Body of pancreas (tissue), 4 donors: ENCODE measurements around the gene CFAP100. TPM values are rescaled to one million over a fixed set of nuclear protein-coding genes. Genes with fewer than 3 reads are reported as not detected.

ENCODE experiments used
- ATAC-seq: fragments of 150-250 bp; one replicate; pipeline ENCODE4 v1.9.1; 2016
- DNase-seq, 4 donors: peaks; one replicate each; pipeline ENCODE4 v3.0.0-alpha.2; 2019
- H3K27ac ChIP-seq, 4 donors: fragments of 200-600 bp; sonication (generic); 1 replicate in 3 of 4; 2 replicates in 1 of 4; pipeline versions ENCODE4 v1.5.1 to v1.6.1; 2016 to 2019; ENCODE audit warnings: mild to moderate bottlenecking in 1 of 4, mixed read lengths in 1 of 4, moderate library complexity in 1 of 4
- H3K27me3 ChIP-seq, 2 donors: fragments of 200-600 bp; sonication (generic); one replicate each; pipeline ENCODE4 v1.6.0; 2016; ENCODE audit warnings: mild to moderate bottlenecking in 1 of 2
- H3K36me3 ChIP-seq, 2 donors: fragments of 200-600 bp; sonication (generic); replicated peaks in 1 of 2; 2 replicates each; pipeline ENCODE4 v1.5.1; 2016; ENCODE audit warnings: low read depth in 2 of 2; ENCODE audit not compliant: insufficient read depth in 1 of 2
- H3K4me1 ChIP-seq: fragments of 200-600 bp; sonication (generic); one replicate; pipeline ENCODE4 v1.6.0; 2016
- H3K4me3 ChIP-seq, 2 donors: fragments of 200-600 bp; sonication (generic); 1 replicate in 1 of 2; 2 replicates in 1 of 2; pipeline ENCODE4 v1.5.1; 2016 to 2019
- H3K9me3 ChIP-seq, 3 donors: fragments of 200-600 bp; sonication (generic); 1 replicate in 2 of 3; 2 replicates in 1 of 3; pipeline ENCODE4 v1.5.1; 2016
- POLR2A ChIP-seq, 3 donors: fragments of 450-650 bp; IDR thresholded peaks; one replicate each; pipeline ENCODE4 v1.6.1; 2016; ENCODE audit warnings: antibody characterized with exemption in 3 of 3, mild to moderate bottlenecking in 2 of 3
- WGBS, 2 donors: methylation state at CpG; one replicate each; pipeline ENCODE4 v1.1.5; 2017; 5-methylcytosine and 5-hydroxymethylcytosine counted together
- intact Hi-C: fragments of 100-400 bp; cut with DNase I; formaldehyde crosslinking; loops from one replicate; pipeline ENCODE4 v1.15.1; 2023
- total RNA-seq, 2 donors: library from RNA; depleted of rRNA; stranded (reverse); fragments of >200 nt; gene quantifications; one replicate each; pipeline ENCODE4 v1.1.0, GENCODE V29; 2016
- TF ChIP-seq, protein P1 (sequence below), 7 experiments: fragments of 450-650 bp in 4 of 7; fragments of 200-600 bp in 3 of 7; sonication (generic) in 3 of 7; IDR thresholded peaks; one replicate each; pipeline ENCODE4 v1.5.1; 2016 to 2019; ENCODE audit warnings: antibody characterized with exemption in 7 of 7

CFAP100 gene
- total RNA-seq, 2 donors from 2014 or later, result not detected

GRCh38 chr3:126364731-126365301, 29.9 kb upstream of the CFAP100 start:
- intact Hi-C loops, result no loop called here
- peaks cover 19% of the 10 kb centered on the region for H3K4me1 ChIP-seq
- ATAC-seq, result no peak
- no peak for DNase-seq
- no peaks in the 10 kb centered on the region for H3K27me3 ChIP-seq
- TF ChIP-seq, protein P1, sequence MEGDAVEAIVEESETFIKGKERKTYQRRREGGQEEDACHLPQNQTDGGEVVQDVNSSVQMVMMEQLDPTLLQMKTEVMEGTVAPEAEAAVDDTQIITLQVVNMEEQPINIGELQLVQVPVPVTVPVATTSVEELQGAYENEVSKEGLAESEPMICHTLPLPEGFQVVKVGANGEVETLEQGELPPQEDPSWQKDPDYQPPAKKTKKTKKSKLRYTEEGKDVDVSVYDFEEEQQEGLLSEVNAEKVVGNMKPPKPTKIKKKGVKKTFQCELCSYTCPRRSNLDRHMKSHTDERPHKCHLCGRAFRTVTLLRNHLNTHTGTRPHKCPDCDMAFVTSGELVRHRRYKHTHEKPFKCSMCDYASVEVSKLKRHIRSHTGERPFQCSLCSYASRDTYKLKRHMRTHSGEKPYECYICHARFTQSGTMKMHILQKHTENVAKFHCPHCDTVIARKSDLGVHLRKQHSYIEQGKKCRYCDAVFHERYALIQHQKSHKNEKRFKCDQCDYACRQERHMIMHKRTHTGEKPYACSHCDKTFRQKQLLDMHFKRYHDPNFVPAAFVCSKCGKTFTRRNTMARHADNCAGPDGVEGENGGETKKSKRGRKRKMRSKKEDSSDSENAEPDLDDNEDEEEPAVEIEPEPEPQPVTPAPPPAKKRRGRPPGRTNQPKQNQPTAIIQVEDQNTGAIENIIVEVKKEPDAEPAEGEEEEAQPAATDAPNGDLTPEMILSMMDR (IDR thresholded peaks at IDR 0.05), result no peak
- TF ChIP-seq POLR2A (IDR thresholded peaks at IDR 0.05), result no peak
- no peaks in the 10 kb centered on the region for H3K9me3 ChIP-seq
- no peak overlapping the region for H3K27ac ChIP-seq
- 92 to 96% methylated on average over 5 of the region's 5 CpGs for WGBS, 2 donors
- H3K4me3 ChIP-seq, result no peak overlapping the region
- no peaks in the 10 kb centered on the region for H3K36me3 ChIP-seq

- TF ChIP-seq POLR2A (IDR thresholded peaks at IDR 0.05), result no peak
- TF ChIP-seq, protein P1 (IDR thresholded peaks at IDR 0.05), result peak in 1 of 7 experiments; percentile 5
- Histone ChIP-seq H3K9me3 (no peaks in the 10 kb centered on the region), H3K4me3 (no peak overlapping the region), H3K27ac (no peak overlapping the region), H3K36me3 (no peaks in the 10 kb centered on the region), H3K27me3 (no peaks in the 10 kb centered on the region), H3K4me1 (peaks cover 19% of the 10 kb centered on the region)
- 83 to 91% methylated on average over 9 to 11 of the region's 11 CpGs for WGBS, 2 donors
- ATAC-seq (no peak), DNase-seq (no peak)
- intact Hi-C loops, result no loop called here
Observed at GRCh38 chr3:126365351-126366277, 29.1 kb upstream of the CFAP100 start.

DNA sequence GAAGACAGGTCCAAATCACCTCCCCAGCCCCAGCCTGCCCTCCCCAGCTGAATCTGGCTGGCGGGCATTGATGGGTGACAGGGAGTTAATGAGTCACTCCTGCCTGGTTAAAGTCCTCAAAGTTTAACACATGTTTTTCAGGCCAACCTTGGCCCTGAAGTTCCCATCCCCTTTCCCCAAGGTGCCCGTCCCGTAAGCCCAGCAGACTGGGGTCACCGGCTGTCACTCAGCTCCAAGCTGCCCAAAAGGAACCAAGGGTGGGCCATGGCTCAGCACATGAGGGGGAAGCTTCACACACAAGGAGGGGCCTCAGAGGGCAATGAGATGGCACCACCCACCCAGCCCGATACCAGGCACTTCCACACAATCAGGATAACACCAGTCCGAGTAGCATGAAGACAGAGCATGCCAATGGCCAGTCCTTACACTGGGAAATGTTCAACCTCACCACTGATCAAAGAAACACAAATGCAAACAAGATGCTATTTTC, 27.3 kb upstream of the CFAP100 start:
- Histone ChIP-seq H3K4me3 (no peak overlapping the region), H3K9me3 (no peaks in the 10 kb centered on the region), H3K36me3 (no peaks in the 10 kb centered on the region), H3K4me1 (peaks cover 19% of the 10 kb centered on the region), H3K27ac (peak overlapping the region in 1 of 4 donors; percentile 29), H3K27me3 (no peaks in the 10 kb centered on the region)
- intact Hi-C loops, result no loop called here
- 24 to 26% methylated on average over 6 of the region's 6 CpGs for WGBS, 2 donors
- TF ChIP-seq, protein P1 (IDR thresholded peaks at IDR 0.05), result no peak
- TF ChIP-seq POLR2A (IDR thresholded peaks at IDR 0.05), result no peak
- peak; percentile 77 for ATAC-seq
- DNase-seq, result peak; percentile 47 to 68 (median 56)

DNA sequence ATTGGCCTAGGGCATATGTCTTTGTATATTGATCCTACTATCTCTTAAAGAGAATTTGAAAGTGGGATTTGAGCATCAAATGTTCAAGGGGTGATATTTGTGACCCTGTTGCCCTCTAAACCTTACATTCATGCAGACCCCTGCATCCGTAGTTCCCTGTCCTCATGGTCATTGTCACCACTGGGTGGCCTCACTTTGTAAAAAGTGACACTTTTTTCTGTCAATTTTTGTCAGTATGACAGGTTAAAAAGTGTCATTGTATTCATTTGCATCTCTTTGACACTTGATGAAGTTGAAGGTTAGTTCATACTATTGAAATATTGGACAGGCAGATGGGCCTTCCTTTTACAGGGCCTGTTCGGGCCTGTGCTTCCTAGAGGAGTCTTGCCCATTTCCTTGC, 25.2 kb upstream of the CFAP100 start:
- no peak for DNase-seq
- WGBS, 2 donors, result 86 to 98% methylated on average over 2 of the region's 2 CpGs

More for the DNA sequence above, 25.2 kb upstream of the CFAP100 start:
- Histone ChIP-seq H3K27ac (no peak overlapping the region), H3K4me3 (no peak overlapping the region), H3K9me3 (no peaks in the 10 kb centered on the region), H3K36me3 (no peaks in the 10 kb centered on the region), H3K4me1 (peaks cover 19% of the 10 kb centered on the region), H3K27me3 (no peaks in the 10 kb centered on the region)
- no peak for ATAC-seq
- intact Hi-C loops, result no loop called here
- TF ChIP-seq POLR2A (IDR thresholded peaks at IDR 0.05), result no peak
- TF ChIP-seq, protein P1 (IDR thresholded peaks at IDR 0.05), result no peak
